Iris pigment epithelial cell (primary cell): Measurements from ENCODE around the gene TBC1D13.
"Not testable (repeated sequence)": the region's sequence is repeated elsewhere in the genome, so short reads cannot be mapped to it uniquely, and the experiment has no call there.

Experiments used
- DNase-seq: peaks from one replicate; pipeline ENCODE4 v3.0.0-alpha.2; 2011; ENCODE audit warnings: low read depth

Gene TBC1D13

GRCh38 chr9:128821584-128822406, 34.7 kb downstream of the TBC1D13 start:
- no peak for DNase-seq

GRCh38 chr9:128822407-128823042, 35.5 kb downstream of the TBC1D13 start:
- DNase-seq = no peak

GRCh38 chr9:128823362-128823902, 36.4 kb downstream of the TBC1D13 start:
- DNase-seq = no peak

GRCh38 chr9:128823903-128824406, 36.9 kb downstream of the TBC1D13 start:
- no peak for DNase-seq

GRCh38 chr9:128824911-128825310, 37.9 kb downstream of the TBC1D13 start:
- DNase-seq = no peak

GRCh38 chr9:128825923-128826700, 39.1 kb downstream of the TBC1D13 start:
- DNase-seq = no peak

GRCh38 chr9:128828267-128828666, 41.2 kb downstream of the TBC1D13 start:
- no peak for DNase-seq

GRCh38 chr9:128828719-128829452, 41.8 kb downstream of the TBC1D13 start:
- DNase-seq = no peak

GRCh38 chr9:128829477-128830251, 42.6 kb downstream of the TBC1D13 start, which contains the start of gene SPOUT1:
Gene SPOUT1 (minus strand): TSS chr9:128829794. CDS start chr9:128829780, 14 bp downstream.
- peak; percentile 90 for DNase-seq

- DNase-seq = no peak
These were observed 46.6 kb downstream of the TBC1D13 start for GRCh38 chr9:128833696-128834095.

GRCh38 chr9:128835246-128836210, 48.5 kb downstream of the TBC1D13 start:
- DNase-seq = no peak

GRCh38 chr9:128836509-128837145, 49.6 kb downstream of the TBC1D13 start:
- no peak for DNase-seq

GRCh38 chr9:128838338-128838737, 51.3 kb downstream of the TBC1D13 start:
- no peak for DNase-seq

- DNase-seq = no peak
These were observed 53.5 kb downstream of the TBC1D13 start for GRCh38 chr9:128840524-128840923.

GRCh38 chr9:128841694-128842492, 54.8 kb downstream of the TBC1D13 start:
- no peak for DNase-seq

GRCh38 chr9:128843171-128843570, 56.1 kb downstream of the TBC1D13 start:
- not testable (repeated sequence) for DNase-seq

- DNase-seq = no peak
These were observed 58.3 kb downstream of the TBC1D13 start for GRCh38 chr9:128845186-128845931.
